ENCODE data around the gene TEX264. TPM values are rescaled to one million over a fixed set of nuclear protein-coding genes. Genes with fewer than 3 reads are reported as not detected.

TEX264 gene
- total and polyA plus RNA-seq, 2 experiments from 2014 or later: 74.1 to 83.9 TPM

- H3K36me3 ChIP-seq: no peaks in the 10 kb centered on the region
- no peaks in the 10 kb centered on the region for H3K9me3 ChIP-seq (ENCODE audit: low read depth)
- H3K27ac ChIP-seq: no peak overlapping the region
- TF ChIP-seq CTCF (IDR thresholded peaks at IDR 0.05; ENCODE audit: low read depth, low read length): no peak
- no peak for DNase-seq (ENCODE audit: low read depth in 1 of 2, low spot score in 1 of 2)
- no peaks in the 10 kb centered on the region for H3K4me1 ChIP-seq (ENCODE audit: low read depth)
- H3K4me3 ChIP-seq: no peak overlapping the region
- H3K27me3 ChIP-seq: no peaks in the 10 kb centered on the region
Measured at GRCh38 chr3:51715231-51715976, 44.4 kb downstream of the TEX264 start.

- Histone ChIP-seq H3K9me3 (ENCODE audit: low read depth) (no peaks in the 10 kb centered on the region), H3K27ac (no peak overlapping the region), H3K4me3 (no peak overlapping the region), H3K36me3 (no peaks in the 10 kb centered on the region), H3K4me1 (ENCODE audit: low read depth) (no peaks in the 10 kb centered on the region), H3K27me3 (no peaks in the 10 kb centered on the region)
- no peak for DNase-seq (ENCODE audit: low read depth in 1 of 2, low spot score in 1 of 2)
- no peak for TF ChIP-seq CTCF (IDR thresholded peaks at IDR 0.05; ENCODE audit: low read depth, low read length)
Measured at GRCh38 chr3:51715977-51716294, 44.9 kb downstream of the TEX264 start.

- H3K36me3 ChIP-seq: no peaks in the 10 kb centered on the region
- H3K9me3 ChIP-seq (ENCODE audit: low read depth): no peaks in the 10 kb centered on the region
- no peak overlapping the region for H3K4me3 ChIP-seq
- no peak for TF ChIP-seq CTCF (IDR thresholded peaks at IDR 0.05; ENCODE audit: low read depth, low read length)
- no peaks in the 10 kb centered on the region for H3K4me1 ChIP-seq (ENCODE audit: low read depth)
- no peaks in the 10 kb centered on the region for H3K27me3 ChIP-seq
- DNase-seq (ENCODE audit: low read depth in 1 of 2, low spot score in 1 of 2): no peak
- no peak overlapping the region for H3K27ac ChIP-seq
Measured at GRCh38 chr3:51716805-51717204, 45.8 kb downstream of the TEX264 start.

- no peaks in the 10 kb centered on the region for H3K27me3 ChIP-seq
- H3K4me1 ChIP-seq (ENCODE audit: low read depth): no peaks in the 10 kb centered on the region
- DNase-seq (ENCODE audit: low read depth in 1 of 2, low spot score in 1 of 2): no peak
- no peaks in the 10 kb centered on the region for H3K9me3 ChIP-seq (ENCODE audit: low read depth)
- no peak overlapping the region for H3K27ac ChIP-seq
- H3K36me3 ChIP-seq: no peaks in the 10 kb centered on the region
- H3K4me3 ChIP-seq: no peak overlapping the region
- TF ChIP-seq CTCF (IDR thresholded peaks at IDR 0.05; ENCODE audit: low read depth, low read length): no peak
Measured at GRCh38 chr3:51717446-51717845, 46.4 kb downstream of the TEX264 start.

GRCh38 chr3:51717947-51718346 lies 46.9 kb downstream of the TEX264 start:
- no peaks in the 10 kb centered on the region for H3K4me1 ChIP-seq (ENCODE audit: low read depth)
- TF ChIP-seq CTCF (IDR thresholded peaks at IDR 0.05; ENCODE audit: low read depth, low read length): no peak
- DNase-seq (ENCODE audit: low read depth in 1 of 2, low spot score in 1 of 2): no peak

More at GRCh38 chr3:51717947-51718346, 46.9 kb downstream of the TEX264 start:
- no peak overlapping the region for H3K27ac ChIP-seq
- H3K36me3 ChIP-seq: no peaks in the 10 kb centered on the region
- no peak overlapping the region for H3K4me3 ChIP-seq
- no peaks in the 10 kb centered on the region for H3K27me3 ChIP-seq
- no peaks in the 10 kb centered on the region for H3K9me3 ChIP-seq (ENCODE audit: low read depth)
